Measurements from ENCODE around the gene TMEM161A. TPM values are rescaled to one million over a fixed set of nuclear protein-coding genes. Genes with fewer than 3 reads are reported as not detected.
A peak's percentile ranks its signal among the peaks of the same experiment; 100 is the strongest.

TMEM161A gene
- total and polyA plus RNA-seq, 2 experiments from 2014 or later: 38.9 to 59.5 TPM

DNA sequence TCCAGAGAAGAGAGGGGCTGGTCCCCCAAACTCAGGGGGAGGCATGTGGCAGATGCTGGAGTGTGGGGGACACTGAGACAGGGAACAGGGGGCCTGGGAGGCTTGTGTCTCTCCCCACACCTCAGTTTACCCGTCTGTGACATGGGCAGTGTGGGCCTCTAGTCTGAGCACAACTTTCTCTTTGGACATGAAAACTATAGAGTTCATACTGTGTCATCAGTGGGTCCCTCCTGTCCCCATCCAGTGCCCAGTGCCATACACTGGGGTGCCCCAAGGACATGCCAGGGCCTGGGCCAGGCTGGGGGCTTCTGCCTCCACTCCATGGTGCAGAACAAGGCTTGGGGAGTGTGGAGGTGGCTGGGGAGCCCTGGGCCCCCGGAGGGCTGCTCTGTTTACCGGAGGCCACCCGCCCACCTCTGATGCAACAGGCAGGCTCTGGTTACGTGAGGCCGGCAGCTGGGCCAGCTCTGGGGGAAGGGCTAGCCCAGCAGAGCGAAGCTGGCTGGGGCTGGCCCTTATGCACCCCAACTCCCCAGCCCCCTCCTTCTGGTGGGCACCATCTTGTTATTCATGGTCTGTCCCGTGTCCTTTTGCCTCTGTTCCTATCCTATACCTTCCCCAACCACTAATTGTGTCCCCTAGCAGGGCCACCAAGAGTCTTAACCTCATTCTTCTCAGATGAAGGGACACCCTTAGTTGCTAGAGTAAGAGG is 33.7 kb upstream of the TMEM161A start:
- Histone ChIP-seq H3K27ac (ENCODE audit: low read depth) (peak overlapping the region; percentile 76; the same call in 1 of the 2 replicates), H3K4me2 (peak overlapping the region; percentile 70; the same call in 1 of the 2 replicates), H3K9me2 (ENCODE audit: insufficient read depth) (no peaks in the 10 kb centered on the region), H3K36me3 (ENCODE audit: insufficient read depth) (no peaks in the 10 kb centered on the region), H4K20me1 (replicated peaks; ENCODE audit: insufficient read depth) (no peaks in the 10 kb centered on the region), H3K4me3 (no peak overlapping the region), H3K4me1 (ENCODE audit: insufficient read depth) (peaks cover 16% of the 10 kb centered on the region), H3K27me3 (ENCODE audit: insufficient read depth) (peaks cover 28% of the 10 kb centered on the region), H2AFZ (no peak overlapping the region), H3F3A (replicated peaks; ENCODE audit: low read depth) (peaks cover 12% of the 10 kb centered on the region; the same call in 1 of the 2 replicates), H3K79me2 (replicated peaks; ENCODE audit: insufficient read depth) (no peaks in the 10 kb centered on the region)
- TF ChIP-seq EZH2 (IDR thresholded peaks at IDR 0.05; ENCODE audit: low read depth, unreplicated experiment) (no peak), POLR2AphosphoS5 (IDR thresholded peaks at IDR 0.05; ENCODE audit: low read depth) (0 out of 2 replicates have a peak, but pooled peaks have one; percentile 44)
- peak; percentile 61 for DNase-seq (ENCODE audit: low spot score)
- H3K4me1 Mint-ChIP-seq: peaks cover 25% of the 10 kb centered on the region
- H3K36me3 Mint-ChIP-seq (ENCODE audit: low read depth): no peaks in the 10 kb centered on the region; the same call in 2 of the 3 replicates
- H3K4me3 Mint-ChIP-seq: no peak overlapping the region; the same call in 2 of the 3 replicates
- no peaks in the 10 kb centered on the region for H3K9me3 Mint-ChIP-seq
- H3K27ac Mint-ChIP-seq: peak overlapping the region; percentile 27; the same call in 1 of the 2 replicates
- ATAC-seq: peak; percentile 18
- peaks cover 31% of the 10 kb centered on the region for H3K27me3 Mint-ChIP-seq (ENCODE audit: insufficient read depth, low read depth, poor library complexity)

DNA sequence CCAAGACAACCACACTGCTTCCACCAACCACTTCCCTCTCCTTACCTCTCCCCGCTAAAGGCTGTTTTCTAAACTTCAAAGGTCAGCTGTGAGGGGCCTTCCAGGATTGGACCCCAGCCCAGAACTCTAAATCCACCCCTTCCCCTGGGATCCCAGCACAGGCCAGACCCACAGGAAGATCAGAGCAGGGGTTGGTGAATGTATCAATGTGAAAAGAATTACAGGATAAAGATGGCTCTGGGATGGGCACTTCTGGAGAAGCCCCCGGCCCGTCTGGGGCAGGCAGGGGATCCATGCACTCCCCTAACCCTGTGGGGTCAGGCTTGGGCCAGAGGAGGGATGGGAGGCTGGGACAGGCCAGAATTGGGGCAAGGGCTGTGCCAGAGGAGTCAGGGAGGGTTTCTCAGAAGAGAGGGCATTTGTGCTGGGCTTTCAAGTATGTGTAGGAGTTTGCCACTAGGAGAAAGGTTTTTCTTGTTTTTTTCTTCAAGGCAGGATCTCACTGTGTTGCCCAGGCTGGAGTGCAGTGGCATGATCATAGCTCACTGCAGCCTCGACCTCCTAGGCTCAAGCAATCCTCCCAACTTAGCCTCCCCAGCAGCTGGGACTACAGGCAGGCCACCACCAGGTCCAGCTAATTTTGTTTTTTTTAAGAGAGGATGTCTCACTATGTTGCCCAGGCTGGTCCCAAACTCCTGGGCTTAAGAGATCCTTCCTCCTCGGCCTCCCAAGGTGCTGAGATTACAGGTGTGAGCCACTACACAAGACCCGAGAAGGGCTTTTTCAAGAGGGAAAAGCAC is 32.8 kb upstream of the TMEM161A start:
- Histone ChIP-seq H3K4me2 (peak overlapping the region; percentile 79), H3K79me2 (replicated peaks; ENCODE audit: insufficient read depth) (no peaks in the 10 kb centered on the region), H3F3A (replicated peaks; ENCODE audit: low read depth) (peaks cover 12% of the 10 kb centered on the region; the same call in 1 of the 2 replicates), H2AFZ (peak overlapping the region; percentile 81; the same call in 1 of the 2 replicates), H3K27me3 (ENCODE audit: insufficient read depth) (peaks cover 28% of the 10 kb centered on the region), H3K27ac (ENCODE audit: low read depth) (no peak overlapping the region), H3K9me2 (ENCODE audit: insufficient read depth) (no peaks in the 10 kb centered on the region), H3K4me3 (peak overlapping the region; percentile 64), H4K20me1 (replicated peaks; ENCODE audit: insufficient read depth) (no peaks in the 10 kb centered on the region), H3K36me3 (ENCODE audit: insufficient read depth) (no peaks in the 10 kb centered on the region), H3K4me1 (ENCODE audit: insufficient read depth) (peaks cover 16% of the 10 kb centered on the region)
- DNase-seq (ENCODE audit: low spot score) (no peak), ATAC-seq (no peak)
- H3K27me3 Mint-ChIP-seq (ENCODE audit: insufficient read depth, low read depth, poor library complexity): peaks cover 31% of the 10 kb centered on the region
- H3K27ac Mint-ChIP-seq: no peak overlapping the region
- H3K4me1 Mint-ChIP-seq: peaks cover 25% of the 10 kb centered on the region
- TF ChIP-seq, protein P1, sequence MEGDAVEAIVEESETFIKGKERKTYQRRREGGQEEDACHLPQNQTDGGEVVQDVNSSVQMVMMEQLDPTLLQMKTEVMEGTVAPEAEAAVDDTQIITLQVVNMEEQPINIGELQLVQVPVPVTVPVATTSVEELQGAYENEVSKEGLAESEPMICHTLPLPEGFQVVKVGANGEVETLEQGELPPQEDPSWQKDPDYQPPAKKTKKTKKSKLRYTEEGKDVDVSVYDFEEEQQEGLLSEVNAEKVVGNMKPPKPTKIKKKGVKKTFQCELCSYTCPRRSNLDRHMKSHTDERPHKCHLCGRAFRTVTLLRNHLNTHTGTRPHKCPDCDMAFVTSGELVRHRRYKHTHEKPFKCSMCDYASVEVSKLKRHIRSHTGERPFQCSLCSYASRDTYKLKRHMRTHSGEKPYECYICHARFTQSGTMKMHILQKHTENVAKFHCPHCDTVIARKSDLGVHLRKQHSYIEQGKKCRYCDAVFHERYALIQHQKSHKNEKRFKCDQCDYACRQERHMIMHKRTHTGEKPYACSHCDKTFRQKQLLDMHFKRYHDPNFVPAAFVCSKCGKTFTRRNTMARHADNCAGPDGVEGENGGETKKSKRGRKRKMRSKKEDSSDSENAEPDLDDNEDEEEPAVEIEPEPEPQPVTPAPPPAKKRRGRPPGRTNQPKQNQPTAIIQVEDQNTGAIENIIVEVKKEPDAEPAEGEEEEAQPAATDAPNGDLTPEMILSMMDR (conservative IDR thresholded peaks at IDR 0.05; ENCODE audit: low read depth in 2 of 2): no peak
- H3K4me3 Mint-ChIP-seq: peak overlapping the region; percentile 72
- H3K36me3 Mint-ChIP-seq (ENCODE audit: low read depth): no peaks in the 10 kb centered on the region; the same call in 2 of the 3 replicates
- no peaks in the 10 kb centered on the region for H3K9me3 Mint-ChIP-seq

All from GM23338 (cell line).